GM19452 (cell line): ENCODE results near the gene FBXL12.
"Not testable (repeated sequence)": the region's sequence is repeated elsewhere in the genome, so short reads cannot be mapped to it uniquely, and the experiment has no call there.

Experiments used
- ATAC-seq: cut with Tn5 transposase; IDR thresholded peaks from one replicate; pipeline ENCODE4 v1.9.1; 2021; ENCODE audit not compliant: unreplicated experiment

The FBXL12 gene

DNA sequence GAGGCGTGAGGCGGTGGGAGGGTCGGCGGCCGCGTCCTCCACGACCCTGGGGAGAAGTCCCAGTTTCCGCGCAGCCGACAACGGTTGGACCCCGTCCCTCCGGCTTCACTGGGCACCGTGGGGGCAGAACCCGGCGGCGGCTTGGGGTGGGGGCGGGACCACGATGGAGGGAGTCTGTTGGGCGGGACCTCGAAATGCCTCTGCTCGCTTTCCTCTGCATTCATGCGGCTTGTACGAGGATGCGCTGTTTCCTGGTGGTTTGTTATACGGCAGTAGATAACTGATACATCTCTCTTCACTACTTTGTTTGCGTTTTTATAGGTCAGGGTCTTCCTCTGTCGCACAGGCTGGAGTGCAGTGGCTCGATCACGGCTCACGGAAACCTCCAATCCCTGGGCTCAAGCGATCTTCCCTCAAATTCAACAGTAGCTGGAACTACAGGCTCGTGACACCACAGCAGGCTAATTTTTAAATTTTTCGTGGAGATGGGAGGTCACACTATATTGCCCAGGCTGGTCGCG lies 25.7 kb downstream of the FBXL12 start:
- ATAC-seq: no peak

DNA sequence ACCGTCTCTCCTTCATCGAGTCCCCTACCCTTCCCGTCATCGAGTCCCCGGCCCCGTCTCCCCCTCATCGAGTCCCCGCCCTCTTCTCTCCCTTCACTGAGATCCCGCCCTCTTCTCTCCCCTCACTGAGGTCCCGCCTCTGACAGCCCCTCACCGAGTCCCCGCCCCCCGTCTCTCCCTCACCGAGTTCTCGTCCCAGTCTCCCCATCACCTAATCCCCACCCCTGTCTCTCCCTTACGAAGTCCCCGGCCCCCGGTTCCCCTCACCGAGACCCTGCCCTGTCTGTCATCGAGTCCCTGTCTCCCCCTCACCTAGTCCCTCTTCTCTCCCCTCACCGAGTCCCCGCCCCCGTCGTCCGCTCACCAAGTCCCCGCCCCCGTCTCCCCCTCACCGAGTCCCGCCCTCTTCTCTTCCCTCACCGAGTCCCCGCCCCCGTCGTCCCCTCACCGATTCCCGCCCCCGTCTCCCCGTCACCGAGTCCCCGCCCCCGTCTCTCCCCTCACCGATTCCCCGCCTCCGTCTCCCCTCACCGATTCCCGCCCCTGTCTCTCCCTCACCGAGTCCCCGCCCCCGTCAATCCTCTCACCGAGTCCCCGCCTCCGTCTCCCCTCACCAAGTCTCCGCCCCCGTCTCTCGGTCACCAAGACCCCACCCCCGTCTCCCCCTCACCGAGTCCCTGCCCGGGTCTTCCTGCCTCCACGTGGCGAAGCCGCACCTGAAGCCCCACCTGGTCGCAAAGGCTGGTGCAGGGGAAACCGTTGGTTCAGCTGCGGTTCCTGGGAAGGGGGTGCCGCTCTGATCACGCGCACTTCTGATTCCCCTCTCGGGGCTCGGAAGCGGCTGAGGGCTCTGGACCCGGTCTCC lies 26.4 kb downstream of the FBXL12 start:
- peak; percentile 45 for ATAC-seq

DNA sequence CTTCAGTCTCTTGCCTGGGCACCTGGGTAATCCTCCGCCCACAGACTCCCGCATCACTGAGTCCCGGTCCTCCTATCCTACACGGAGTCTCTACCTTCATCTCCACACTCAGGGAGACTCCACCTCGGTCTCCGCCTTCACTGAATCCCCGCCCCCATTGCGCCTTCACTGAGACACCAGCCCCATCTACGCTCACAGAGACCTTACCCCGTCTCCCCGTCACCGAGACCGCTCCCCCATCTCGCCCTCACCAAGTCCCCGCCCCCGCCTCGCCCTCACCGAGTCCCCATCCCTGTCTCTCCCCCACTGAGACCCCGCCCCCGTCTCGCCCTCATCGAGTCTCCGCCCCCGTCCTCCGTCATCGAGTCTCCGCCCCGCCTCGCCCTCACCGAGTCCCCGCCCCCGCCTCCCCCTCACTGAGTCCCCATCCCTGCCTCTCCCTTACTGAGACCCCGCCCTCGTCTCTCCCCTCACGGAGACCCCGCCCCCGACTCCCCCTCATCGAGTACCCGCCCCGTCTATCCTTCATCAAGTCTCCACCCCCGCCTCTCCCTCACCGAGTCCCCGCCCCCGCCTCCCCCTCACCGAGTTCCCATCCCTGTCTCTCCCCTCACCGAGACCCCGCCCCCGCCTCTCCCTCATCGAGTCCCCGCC lies 27.2 kb downstream of the FBXL12 start:
- no peak for ATAC-seq

DNA sequence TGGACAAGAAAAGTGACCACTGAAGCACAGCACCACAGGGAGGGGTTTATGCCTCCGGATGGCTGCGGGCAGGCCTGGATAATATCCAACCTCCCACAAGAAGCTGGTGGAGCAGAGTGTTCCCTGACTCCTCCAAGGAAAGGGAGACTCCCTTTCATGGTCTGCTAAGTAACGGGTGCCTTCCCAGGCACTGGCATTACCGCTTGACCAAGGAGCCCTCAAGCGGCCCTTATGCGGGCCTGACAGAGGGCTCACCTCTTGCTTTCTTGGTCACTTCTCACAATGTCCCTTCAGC lies 27.9 kb downstream of the FBXL12 start:
- ATAC-seq: not testable (repeated sequence)

DNA sequence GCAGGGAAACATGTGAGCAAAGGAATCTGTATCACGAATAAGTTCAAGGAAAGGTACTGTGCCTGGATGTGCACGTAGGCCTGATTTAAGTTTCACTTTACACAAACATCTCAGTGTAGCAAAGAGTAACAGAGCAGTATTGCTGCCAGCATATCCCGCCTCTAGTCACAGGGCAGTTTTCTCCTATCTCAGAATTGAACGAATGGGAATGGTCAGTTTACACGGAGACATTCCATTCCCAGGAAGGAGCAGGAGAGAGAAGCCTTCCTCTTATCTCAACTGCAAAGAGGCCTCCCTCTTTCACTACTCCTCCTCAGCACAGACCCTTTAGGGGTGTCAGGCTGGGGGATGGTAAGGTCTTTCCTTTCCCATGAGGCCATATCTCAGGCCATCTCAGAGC lies 29.3 kb downstream of the FBXL12 start:
- ATAC-seq: not testable (repeated sequence)

DNA sequence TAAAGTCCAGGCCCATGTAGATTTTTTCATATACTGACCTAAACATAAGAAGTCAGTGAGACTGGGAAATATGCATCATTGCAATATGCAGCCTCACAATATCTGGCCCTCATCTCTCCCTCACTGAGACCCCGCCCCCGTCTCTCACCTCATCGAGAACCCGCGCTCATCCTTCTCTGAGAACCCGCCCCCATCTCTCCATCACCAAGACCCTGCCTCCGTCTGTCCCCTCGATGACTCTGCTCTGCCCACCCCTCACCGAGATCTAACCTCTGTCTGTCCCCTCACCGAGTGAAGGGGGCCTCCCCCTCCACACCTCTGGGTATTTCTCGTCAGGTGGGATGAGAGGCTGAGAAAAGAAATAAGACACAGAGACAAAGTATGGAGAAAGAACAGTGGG lies 29.8 kb downstream of the FBXL12 start:
- no peak for ATAC-seq

DNA sequence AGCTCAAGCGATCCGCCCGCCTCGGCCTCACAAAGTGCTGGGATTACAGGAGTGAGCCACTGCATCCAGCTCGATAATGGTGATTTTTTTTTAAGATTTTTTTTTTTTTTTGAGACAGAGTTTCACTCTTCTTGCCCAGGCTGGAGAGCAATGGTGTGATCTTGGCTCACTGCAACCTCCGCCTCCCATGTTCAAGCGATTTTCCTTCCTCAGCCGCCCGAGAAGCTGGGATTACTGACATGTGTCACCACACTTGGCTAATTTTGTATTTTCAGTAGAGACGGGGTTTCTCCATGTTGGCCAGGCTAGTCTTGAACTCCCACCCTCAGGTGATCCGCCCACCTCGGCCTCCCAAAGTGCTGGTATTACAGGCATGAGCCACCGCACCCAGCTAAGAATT lies 30.3 kb downstream of the FBXL12 start:
- ATAC-seq: not testable (repeated sequence)

DNA sequence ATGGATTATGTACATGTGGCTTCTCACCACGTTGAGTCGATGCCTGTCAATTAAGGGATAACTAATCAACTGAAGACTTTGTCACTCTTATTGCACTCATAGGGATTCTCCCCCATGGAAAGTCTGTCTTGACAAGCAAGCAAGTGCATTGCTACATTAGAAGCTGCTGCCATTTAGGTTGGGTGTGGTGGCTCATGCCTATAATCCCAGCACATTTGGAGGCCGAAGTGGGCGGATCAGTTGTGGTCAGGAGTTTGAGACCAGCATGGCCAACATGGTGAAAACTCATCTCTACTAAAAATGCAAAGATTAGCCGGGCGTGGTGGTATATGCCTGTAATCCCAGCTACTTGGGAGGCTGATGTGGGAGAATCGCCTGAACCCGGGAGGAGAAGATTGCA lies 32.1 kb downstream of the FBXL12 start:
- no peak for ATAC-seq

DNA sequence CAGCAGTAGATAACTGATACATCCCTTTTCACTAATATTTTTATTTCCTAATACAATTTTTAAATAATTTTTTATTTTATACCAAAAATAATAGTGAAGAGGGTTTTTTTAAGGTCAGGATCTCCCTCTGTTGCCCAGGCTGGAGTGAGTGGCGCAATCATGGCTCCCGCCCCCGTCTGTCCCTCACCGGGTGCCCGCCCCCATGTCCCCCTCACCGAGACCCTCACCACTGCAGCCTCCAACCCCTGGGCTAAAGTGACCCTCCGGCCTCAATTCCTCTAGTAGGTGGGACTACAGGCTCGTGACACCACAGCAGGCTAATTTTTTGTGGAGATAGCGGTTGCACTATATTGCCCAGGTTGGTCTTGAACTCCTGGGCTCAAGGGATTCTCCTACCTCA lies 32.5 kb downstream of the FBXL12 start:
- ATAC-seq: no peak

DNA sequence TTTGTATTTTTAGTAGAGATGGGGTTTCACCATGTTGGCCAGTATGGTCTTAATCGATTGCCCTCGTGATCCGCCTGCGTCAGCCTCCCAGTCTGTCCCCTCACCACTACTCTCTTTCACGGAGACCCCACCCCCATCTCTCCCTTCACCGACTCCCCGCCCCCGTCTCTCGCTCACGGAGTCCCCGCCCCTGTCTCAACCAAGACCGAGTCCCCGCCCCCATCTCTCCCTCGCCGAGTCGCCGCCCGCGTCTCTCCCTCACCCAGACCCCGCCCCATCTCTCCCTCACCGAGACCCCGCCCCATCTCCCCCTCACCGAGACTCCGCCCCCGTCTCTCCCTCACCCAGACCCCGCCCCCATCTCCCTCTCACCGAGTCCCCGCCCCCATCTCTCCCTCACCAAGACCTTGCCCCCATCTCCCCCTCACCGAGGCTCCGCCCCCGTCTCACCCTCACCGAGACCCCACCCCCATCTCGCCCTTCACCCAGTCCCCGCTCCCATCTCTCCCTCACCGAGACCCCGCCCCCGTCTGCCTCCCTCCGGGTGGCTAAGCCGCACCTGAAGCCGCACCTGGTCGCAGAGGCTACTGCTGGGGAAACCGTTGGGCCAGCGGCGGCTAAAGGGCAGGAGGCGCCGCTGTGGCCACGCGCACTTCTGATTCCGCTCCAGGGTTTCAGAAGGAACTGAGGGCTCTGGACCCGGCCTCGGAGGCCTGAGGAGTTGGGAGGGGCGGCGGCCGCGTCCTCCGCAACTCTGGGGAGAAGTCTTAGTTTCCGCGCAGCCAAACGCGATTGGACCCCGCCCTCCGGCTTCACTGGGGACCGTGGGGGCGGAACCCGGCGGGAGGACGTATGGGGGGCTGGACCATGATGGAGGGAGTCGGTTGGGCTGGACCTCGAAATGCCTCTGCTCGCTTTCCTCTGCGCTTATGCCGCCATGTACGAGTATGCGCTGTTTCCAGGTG lies 33.2 kb downstream of the FBXL12 start:
- peak; percentile 69 for ATAC-seq

DNA sequence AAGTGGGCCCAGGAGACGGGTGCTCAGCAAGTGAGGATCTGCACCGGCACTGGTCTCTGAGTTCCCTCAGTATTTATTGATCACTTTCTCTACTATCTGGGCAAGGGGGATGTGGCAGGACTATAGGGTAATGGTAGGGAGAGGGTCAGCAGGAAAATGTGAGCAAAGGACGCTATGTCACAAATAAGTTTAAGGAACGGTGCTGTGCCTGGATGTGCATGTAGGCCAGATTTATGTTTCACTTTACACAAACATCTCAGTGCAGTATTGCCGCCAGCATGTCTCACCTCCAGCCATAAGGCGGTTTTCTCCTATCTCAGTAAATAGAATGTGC lies 34.7 kb downstream of the FBXL12 start:
- ATAC-seq: not testable (repeated sequence)

DNA sequence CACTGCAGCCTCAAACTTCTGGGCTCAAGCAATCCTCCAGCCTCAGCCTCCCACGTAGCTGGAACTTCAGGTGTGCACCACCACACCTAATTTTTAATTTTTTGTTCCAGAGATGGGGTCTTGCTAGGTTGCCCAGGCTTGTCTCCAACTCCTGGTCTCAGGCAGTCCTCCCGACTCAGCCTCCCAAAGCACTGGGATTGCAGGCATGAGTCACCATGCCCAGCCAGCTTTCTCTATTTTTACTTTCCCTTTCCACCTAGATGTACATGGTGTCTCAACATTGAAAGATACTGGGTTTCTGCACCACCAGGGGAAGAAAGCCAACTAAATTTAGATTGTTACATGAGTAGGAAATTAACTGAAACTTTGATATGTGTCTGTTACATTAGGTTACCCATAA lies 36.5 kb downstream of the FBXL12 start:
- no peak for ATAC-seq

DNA sequence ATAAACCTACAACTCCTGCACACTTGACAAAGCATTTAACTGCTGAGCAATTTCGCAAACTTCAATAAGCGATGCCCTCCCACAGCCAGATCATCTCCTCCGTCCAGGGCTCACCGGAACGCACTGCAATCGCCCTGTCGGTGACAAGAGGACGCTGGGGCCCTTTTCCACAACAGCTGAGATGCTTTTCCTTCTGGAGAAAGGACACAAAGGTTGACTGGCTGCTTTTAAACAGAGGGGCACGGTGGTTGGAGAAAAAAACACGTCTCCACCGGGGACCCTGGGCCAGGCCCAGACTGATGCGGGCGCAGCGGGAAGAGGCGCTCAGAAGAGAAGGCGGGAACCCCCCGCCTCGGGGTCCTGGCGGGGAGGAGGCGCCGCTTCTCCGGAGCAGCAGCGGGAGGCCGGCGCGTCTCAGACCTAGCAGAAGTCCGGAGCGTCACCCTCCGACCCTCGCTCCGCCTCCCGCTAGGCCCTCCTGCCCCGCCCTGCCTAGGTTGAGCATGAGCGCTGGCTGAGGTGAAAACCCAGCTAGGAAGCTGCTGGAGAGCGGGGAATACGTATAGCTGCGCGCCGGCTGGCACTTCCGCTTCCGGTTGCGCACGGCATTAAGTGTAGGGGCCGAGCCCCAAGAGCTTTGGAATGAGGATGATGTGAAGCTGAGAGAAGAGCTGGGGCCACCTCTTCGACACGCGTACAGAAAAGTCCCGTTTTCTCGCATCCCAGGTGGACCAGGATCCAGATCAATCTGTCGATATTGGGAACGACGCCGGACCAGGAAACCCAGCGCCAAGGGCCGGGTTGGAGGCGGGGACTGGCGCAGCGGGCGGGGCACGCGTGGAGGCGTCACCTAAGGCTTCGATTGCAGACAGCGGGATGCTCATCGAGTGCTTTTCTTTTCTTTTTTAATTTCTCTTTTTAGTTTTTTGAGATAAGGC lies 50.4 kb downstream of the FBXL12 start, which contains the start of gene ZNF846:
Gene ZNF846 (minus strand): TSS at position 564 of the 938 bp plus-strand sequence. CDS start 3,788 bp downstream, outside the sequence.
- ATAC-seq: peak; percentile 99
